Measurements from ENCODE around the gene ABTB1.

The ABTB1 gene

DNA sequence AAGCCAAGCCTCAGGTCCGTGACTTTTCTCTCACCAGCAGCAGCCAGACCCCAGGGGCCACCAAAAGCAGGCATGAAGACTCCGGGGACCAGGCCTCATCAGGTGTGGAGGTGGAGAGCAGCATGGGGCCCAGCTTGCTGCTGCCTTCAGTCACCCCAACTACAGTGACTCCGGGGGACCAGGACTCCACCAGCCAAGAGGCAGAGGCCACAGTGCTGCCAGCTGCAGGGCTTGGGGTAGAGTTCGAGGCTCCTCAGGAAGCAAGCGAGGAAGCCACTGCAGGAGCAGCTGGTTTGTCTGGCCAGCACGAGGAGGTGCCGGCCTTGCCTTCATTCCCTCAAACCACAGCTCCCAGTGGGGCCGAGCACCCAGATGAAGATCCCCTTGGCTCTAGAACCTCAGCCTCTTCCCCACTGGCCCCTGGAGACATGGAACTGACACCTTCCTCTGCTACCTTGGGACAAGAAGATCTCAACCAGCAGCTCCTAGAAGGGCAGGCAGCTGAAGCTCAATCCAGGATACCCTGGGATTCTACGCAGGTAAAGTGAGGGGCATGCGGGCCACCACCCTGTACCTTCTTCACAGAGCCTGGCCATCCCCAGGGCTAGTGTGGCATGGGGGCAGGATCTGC lies 12.0 kb upstream of the ABTB1 start:
- H3K27ac ChIP-seq: no peak overlapping the region
- TF ChIP-seq, protein P1, sequence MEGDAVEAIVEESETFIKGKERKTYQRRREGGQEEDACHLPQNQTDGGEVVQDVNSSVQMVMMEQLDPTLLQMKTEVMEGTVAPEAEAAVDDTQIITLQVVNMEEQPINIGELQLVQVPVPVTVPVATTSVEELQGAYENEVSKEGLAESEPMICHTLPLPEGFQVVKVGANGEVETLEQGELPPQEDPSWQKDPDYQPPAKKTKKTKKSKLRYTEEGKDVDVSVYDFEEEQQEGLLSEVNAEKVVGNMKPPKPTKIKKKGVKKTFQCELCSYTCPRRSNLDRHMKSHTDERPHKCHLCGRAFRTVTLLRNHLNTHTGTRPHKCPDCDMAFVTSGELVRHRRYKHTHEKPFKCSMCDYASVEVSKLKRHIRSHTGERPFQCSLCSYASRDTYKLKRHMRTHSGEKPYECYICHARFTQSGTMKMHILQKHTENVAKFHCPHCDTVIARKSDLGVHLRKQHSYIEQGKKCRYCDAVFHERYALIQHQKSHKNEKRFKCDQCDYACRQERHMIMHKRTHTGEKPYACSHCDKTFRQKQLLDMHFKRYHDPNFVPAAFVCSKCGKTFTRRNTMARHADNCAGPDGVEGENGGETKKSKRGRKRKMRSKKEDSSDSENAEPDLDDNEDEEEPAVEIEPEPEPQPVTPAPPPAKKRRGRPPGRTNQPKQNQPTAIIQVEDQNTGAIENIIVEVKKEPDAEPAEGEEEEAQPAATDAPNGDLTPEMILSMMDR (IDR thresholded peaks at IDR 0.05): no peak
- no peak for TF ChIP-seq ZFX (IDR thresholded peaks at IDR 0.05; ENCODE audit: borderline replicate concordance)

DNA sequence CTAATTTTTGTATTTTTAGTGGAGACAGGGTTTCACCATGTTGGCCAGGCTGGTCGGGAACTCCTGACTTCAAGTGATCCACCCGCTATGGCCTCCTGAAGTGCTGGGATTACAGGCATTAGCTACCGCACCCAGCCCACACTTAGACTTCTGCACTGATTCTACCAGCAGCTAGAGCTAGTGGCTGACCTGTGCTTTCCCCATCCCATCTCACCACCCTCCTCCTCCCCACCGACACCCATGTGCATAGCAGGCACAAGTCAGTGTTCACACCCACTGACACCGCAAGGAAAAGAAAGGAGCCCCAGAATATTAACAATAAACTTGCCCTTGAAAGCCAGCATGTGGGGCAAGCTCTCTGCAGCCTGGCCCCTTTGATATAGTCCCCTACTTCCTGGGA lies 11.2 kb upstream of the ABTB1 start:
- TF ChIP-seq, protein P1 (IDR thresholded peaks at IDR 0.05): no peak
- TF ChIP-seq ZFX (IDR thresholded peaks at IDR 0.05; ENCODE audit: borderline replicate concordance): no peak
- no peak overlapping the region for H3K27ac ChIP-seq

DNA sequence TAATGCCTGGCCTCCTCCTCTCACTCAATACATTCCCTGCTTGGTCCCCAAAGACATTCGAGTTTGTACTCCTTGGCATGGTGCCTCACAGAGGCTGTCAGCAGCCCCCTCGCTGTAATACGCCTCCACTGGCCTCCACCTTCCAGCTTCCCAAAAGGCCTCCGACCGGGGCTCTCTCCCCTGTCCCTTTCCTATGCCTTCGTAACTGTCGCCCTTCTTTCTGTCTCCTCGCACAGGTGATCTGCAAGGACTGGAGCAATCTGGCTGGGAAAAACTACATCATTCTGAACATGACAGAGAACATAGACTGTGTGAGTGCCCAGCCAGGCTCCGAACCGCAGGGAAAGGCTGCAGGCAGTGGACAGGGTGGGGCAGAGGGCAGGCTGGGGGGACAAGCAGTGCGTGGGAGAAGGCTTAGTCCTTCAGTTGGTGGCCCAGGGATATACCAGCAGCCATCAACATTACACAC lies 10.7 kb upstream of the ABTB1 start:
- H3K27ac ChIP-seq: no peak overlapping the region
- TF ChIP-seq ZFX (IDR thresholded peaks at IDR 0.05; ENCODE audit: borderline replicate concordance): no peak
- TF ChIP-seq, protein P1 (IDR thresholded peaks at IDR 0.05): no peak

DNA sequence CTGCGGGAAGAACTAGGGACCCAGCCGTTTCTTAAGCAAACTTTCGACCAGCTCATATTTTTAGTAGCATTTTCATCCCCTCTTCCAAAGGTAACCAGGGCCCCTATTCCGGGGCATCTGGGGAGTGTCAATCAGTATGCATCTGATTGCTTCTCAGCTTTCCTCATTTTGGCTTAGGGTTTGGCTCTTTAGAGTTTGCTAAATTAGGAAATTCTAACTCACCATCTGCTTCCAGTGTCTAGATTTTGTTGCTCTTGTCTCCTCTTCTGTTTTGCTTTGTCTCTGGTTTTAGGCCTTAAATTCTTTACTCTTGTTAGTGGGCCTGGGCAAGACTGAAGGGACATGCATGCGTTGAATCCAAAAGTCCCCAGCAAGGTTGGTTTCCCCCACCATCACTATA lies 9.6 kb upstream of the ABTB1 start:
- TF ChIP-seq, protein P1 (IDR thresholded peaks at IDR 0.05): no peak
- TF ChIP-seq ZFX (IDR thresholded peaks at IDR 0.05; ENCODE audit: borderline replicate concordance): no peak
- no peak overlapping the region for H3K27ac ChIP-seq

DNA sequence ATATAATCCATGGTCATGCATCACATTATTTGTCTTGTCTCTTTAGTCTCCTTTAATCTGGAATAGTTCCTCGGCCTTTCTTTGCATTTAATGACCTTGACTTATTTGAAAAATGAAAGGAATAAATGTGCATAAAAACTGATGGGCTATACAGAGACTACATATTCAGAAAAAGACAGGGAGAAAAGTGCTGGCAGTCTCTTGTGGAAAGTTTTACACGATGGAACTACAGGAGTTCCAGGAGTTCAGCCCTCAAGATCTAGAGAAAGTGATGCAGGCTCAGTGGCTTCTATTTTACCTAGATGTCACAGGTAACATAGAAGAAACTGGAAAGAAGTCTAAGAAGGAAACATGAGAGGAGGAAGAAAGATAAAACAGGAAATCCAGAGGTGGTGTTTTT lies 7.6 kb upstream of the ABTB1 start:
- TF ChIP-seq ZFX (IDR thresholded peaks at IDR 0.05; ENCODE audit: borderline replicate concordance): no peak
- TF ChIP-seq, protein P1 (IDR thresholded peaks at IDR 0.05): no peak

DNA sequence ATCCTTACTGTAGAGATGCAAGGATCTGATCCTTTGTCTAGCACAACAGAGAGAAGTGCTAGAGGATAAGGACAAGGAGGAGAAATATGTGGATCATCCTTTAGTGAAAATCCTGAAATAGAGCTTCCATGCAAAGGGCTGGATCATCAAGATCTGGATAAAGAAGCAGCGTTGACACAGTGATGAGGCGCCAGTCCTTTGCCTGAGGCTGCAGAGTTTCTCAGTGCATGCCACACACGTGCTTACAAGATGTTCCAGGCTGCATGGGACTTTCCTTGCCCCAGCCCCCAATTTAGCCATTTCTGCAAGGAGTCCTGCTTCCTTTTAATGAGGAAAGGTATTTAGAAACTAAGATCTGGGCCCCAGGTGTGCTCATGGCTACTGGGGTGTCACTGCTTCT lies 7.2 kb upstream of the ABTB1 start:
- no peak overlapping the region for H3K27ac ChIP-seq
- TF ChIP-seq ZFX (IDR thresholded peaks at IDR 0.05; ENCODE audit: borderline replicate concordance): no peak
- TF ChIP-seq, protein P1 (IDR thresholded peaks at IDR 0.05): no peak

More for the DNA sequence above, 7.6 kb upstream of the ABTB1 start:
- no peak overlapping the region for H3K27ac ChIP-seq

DNA sequence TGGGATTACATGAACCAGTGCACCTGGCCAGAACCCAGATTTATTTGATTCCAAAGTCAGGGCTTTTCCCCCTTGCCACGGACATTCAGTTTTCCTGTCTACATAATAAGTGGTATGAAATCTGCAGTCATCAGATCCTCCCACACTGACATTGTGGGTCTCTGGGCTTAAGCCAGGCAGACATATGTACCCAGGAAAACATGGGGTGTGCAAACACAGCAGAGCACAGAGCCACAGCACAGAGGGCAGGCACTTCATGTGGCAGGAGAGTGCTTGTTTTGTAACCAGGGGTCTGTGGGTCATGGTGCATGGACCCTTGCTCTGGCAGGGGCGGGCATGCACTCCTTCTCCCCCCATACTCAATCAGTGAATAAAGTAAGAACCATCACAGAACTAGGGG lies 6.1 kb upstream of the ABTB1 start:
- no peak overlapping the region for H3K27ac ChIP-seq
- TF ChIP-seq, protein P1 (IDR thresholded peaks at IDR 0.05): no peak
- no peak for TF ChIP-seq ZFX (IDR thresholded peaks at IDR 0.05; ENCODE audit: borderline replicate concordance)
